NCI-H460 (cell line): Measurements from ENCODE around the gene WDR13. TPM values are rescaled to one million over a fixed set of nuclear protein-coding genes. Genes with fewer than 3 reads are reported as not detected.
A peak's percentile ranks its signal among the peaks of the same experiment; 100 is the strongest.
"Not testable (repeated sequence)": the region's sequence is repeated elsewhere in the genome, so short reads cannot be mapped to it uniquely, and the experiment has no call there.

Experiments
- DNase-seq: peaks from one replicate; pipeline ENCODE4 v3.0.0-alpha.2; 2016; ENCODE audit warnings: low read depth; ENCODE audit errors: extremely low read depth
- polyA plus RNA-seq: library from polyadenylated mRNA; depleted of rRNA; stranded (reverse); fragments of >200 nt; gene quantifications from 2 replicates; pipeline ENCODE4 v1.2.3, GENCODE V29; 2014; cell fraction: nucleus; rRNA removed
- total RNA-seq: library from RNA; depleted of rRNA; stranded (reverse); fragments of >200 nt; shearing (Covaris generic); gene quantifications from 2 replicates; pipeline ENCODE4 v1.2.3, GENCODE V29; 2014; rRNA removed

WDR13 gene
- total RNA-seq = 77.2 and 81.0 TPM in 2 replicates
- polyA plus RNA-seq = 201 and 225 TPM in 2 replicates

DNA sequence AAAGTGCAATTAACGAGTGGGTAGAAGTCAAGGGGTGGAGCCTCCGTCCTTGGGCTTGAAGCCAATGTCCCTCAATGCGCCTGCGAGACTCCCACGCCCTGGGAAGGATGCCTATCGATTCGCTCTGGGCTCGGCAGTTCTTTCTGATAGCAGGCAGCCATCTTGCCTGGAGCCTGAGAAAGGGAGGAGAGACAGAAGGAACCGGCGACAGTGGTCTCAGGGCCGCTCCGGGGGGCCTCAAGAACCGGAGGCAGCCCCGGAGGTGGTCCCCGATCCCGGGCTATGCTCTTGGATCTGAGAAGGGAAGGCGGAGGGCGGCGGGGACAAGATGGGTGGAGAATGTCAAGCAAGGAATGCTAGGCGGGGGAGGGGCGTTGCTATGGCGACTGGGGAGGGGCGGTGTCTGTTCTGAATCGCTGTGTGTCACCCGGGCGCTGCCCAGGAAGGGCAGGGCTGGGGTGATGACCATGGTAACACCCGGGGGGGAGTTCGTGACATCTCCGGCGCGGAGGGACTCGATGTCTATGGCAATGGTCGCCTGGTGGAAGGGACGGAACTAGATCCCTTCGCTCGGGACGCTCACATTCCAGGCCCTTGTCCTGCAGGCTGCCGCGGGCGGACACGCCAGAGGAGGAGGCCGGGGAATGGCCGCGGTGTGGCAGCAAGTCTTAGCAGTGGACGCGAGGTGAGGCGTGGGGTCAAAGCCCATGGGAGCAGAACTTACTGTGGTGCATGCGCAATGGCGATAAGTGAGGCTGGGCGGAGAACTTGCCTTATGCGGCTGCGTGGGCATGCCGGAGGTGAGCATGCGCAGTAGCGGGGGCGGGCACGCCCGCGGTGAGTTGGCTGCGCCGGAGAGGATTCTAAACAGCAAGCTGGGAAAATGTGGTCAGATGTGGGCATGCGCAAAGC, at the start of gene WDR13:
Gene WDR13 (plus strand): TSS at position 140 of the 912 bp plus-strand sequence. CDS start 505 bp downstream, at position 645.
- DNase-seq = peak; percentile 94

DNA sequence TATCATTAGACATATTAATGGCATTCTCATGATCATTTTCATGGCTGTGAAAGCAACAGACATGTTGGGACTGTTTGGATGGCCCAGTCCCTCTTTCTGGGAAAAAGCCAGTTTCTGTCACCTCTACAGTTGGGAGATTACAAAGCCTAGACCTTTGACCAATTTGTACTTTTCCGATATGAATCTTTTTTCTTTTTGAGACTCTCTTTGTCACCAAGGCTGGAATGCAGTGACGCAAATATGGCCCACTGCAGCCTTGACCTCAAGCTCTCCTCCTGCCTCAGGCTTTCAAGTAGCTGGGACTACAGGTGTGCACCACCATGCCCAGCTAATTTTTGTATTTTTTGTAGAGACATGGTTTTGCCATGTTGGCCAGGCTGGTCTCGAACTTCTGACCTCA, 48.4 kb upstream of the WDR13 start:
- DNase-seq = no peak

GRCh38 chrX:48555731-48556325, 41.5 kb upstream of the WDR13 start:
- DNase-seq = not testable (repeated sequence)

DNA sequence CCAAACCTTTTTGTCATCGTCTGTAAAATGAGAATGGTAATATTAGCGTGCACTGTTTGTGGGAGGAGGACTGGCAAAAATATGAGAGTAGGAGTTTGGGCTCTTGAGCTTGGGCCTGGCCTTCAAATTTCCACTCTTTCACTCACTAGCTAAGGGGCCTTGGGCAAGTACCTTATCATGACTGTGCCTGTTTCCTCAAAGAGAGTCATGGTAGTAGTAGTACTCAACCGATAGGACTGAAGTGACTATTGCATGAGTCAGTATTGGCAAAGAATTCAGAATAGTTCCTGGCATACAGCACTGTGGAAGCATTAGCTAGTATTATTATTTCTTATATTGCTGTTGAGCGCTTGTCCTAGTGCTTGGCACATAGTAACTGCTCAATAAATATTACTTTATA, 39.0 kb upstream of the WDR13 start:
- DNase-seq = no peak

DNA sequence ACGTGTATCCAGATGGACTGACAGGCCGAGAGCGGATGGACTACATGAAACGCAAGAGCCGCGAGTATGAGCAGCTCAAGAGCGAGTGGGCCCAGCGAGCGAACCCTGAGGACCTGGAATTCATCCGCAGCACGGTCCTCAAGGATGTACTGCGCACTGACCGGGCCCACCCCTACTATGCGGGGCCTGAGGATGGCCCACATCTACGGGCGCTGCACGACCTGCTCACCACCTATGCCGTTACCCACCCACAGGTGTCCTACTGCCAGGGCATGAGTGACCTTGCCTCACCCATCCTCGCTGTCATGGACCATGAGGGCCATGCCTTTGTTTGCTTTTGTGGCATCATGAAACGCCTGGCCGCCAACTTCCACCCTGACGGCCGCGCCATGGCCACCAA, 37.7 kb upstream of the WDR13 start:
- no peak for DNase-seq

GRCh38 chrX:48560056-48560455, 37.2 kb upstream of the WDR13 start:
- DNase-seq = no peak

DNA sequence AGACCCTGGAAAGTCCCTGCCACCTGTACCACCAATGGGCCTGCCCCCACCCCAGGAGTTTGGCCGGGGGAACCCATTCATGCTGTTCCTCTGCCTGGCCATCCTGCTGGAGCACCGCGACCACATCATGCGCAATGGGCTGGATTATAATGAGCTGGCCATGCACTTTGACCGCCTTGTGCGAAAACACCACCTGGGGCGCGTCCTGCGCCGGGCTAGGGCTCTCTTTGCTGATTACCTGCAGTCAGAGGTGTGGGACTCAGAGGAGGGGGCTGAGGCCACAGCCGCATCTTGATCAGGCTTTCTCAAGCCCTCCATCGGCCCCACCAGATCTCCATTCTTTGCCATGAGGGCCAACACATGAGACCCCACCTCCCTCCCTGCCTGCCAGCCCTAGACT, 36.6 kb upstream of the WDR13 start:
- no peak for DNase-seq

DNA sequence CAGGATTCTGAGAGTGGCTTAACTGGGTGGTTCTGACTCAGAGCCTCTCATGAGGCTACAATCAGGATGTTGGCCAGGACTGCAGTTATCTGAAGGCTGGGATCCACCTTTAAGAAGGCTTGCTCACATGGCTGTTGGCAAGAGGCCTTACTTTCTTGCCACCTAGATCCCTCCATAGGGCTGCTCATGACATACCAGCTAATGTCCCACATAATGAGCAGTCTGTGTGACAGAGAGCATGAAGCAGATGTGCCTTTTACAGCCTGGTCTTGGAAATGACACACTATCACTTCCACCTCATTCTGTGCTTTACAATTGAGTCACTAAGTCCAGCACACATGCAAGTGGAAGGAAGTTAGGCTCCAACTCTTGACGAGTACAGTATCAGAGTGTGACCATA, 27.3 kb upstream of the WDR13 start:
- no peak for DNase-seq

DNA sequence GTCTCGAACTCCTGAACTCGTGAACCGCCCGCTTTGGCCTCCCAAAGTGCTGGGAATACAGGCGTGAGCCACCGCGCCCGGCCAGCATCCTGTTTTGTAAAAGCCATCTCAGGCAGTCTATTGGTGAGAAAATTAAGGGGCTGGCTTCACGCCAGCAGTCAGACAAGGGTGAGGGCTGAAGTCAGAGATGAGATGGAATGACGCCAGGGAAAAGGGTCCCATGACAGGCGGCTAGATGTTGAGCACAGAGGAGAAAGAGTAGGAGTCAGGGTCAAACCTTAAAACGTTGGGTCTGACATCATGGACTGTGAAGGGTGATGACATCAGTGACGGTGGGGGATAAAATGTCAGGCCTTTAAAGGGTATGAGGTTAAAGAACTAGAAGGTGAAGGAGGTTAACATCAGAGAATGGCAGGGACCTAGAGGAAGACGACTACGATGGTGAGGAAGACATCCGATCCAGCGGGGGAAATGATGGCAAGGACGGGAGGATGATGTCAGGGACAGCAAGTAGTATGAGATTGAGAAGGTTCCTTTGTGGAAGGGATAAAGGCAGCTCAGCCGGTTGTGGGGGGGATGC, 23.5 kb upstream of the WDR13 start:
- no peak for DNase-seq

- DNase-seq = peak; percentile 95
Measured at GRCh38 chrX:48574270-48575266, 22.7 kb upstream of the WDR13 start, which contains the start of gene RBM3. Gene RBM3, plus strand, starts transcription at chrX:48574484. Its CDS starts 697 bp downstream, at chrX:48575181.

DNA sequence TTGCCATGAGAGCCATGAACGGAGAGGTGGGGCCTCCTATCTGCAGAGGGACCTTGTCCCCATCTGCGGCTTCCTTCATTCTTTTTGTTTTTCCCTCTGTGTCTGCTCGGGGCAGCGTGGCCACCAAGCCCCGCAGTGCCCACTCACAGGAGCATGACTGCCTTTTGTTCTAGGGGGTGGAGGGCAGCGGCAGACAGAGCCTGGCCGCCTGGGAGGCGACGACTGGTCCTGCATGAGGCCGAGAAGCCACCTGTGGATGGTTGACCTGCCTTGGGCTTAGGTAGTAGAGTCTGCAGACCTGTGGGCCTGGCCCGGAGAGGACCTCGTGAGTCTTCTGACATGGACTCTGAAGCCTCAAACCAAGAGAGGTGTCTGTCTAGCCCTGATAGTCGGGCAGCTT, 21.6 kb upstream of the WDR13 start:
- no peak for DNase-seq

DNA sequence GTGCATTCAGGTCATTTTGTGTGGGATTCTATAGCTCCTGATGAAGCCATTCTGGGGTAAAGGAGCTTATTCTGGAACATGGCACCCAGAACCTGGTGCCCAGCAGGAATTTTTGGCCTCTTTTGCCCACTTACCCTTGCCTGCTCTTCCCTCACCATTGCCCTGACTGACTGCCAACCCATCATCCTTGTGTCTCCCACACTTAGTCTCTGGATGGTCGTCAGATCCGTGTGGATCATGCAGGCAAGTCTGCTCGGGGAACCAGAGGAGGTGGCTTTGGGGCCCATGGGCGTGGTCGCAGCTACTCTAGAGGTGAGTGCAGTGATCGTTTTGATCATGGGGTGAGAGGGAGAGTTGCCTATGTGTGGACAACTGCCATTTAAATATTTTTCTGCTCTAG, 21.2 kb upstream of the WDR13 start:
- no peak for DNase-seq

- no peak for DNase-seq
Measured at GRCh38 chrX:48578661-48579128, 18.6 kb upstream of the WDR13 start.

DNA sequence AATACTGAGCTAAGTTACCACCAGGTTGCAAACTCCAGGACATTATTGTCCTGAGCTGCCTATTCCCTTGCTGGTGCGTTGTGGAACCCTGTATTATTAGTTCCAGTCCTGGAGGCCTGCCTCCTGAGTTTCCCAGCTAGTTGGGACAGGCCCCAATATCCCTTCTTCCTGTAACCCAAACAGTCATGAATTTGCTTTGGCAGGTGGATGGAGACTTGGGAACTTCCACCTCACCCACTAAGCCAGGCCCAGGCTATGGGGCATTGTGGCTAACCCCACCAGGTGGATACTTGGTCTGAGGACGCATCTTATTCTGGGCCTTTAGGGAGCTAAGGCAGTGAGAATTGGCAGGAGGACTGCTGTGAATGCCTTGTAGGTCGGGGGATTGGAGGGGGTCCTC, 18.0 kb upstream of the WDR13 start:
- DNase-seq = no peak

DNA sequence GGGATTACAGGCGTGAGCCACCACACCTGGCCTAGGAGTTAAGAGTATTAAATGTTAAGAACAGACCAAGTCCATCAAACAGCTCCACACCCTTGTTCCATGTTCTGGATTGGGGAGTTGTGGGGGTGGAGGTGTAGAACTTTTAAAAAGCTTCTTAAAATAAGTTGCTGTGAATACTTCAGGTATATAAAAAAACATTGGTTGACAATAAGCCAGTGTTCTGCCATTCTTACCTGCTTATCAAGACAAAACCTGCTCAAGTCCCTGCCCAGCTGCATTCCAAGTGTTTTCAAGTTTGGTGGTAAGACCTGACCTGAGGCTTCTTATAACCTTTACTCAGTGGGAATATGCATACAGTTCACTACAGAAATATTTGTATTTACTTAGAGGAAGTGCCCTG, 16.6 kb upstream of the WDR13 start:
- no peak for DNase-seq

GRCh38 chrX:48584698-48585097, 12.6 kb upstream of the WDR13 start:
- DNase-seq = no peak

DNA sequence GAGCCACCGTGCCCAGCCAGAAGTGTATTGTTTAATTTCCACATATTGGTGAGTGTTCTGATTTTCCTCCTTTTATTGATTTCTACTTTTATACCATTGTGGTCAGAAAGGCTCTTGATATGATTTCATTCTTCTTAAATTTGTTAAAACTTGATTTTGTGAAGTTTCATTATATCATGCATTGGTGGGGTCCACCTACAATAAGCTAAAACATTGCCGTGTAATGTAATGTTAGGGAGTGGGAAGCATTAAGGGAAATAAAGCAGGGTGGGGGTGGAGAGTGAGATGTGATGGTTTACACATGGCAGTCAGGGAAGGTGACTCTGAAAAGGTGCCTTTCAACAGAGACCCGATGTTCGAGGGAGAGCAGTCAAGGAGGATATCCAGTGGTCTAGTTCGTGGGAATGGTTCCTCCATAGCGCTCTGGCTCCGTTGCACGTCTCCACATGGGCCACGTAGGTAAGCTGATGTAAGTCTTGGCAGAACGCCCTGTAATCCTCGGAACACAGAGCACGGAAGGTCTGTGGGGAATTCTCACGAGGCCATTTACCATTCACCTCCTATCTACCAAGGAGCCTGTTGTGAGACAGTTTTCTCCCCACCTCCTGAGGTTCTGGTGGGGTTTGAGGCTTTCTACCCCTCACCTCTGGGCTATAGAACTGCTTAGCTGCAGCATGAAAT, 7.7 kb upstream of the WDR13 start:
- no peak for DNase-seq

GRCh38 chrX:48590203-48591103, 6.8 kb upstream of the WDR13 start:
- no peak for DNase-seq
